Measurements from ENCODE around the gene GJC1.

GRCh38 chr17:44795421-44795820 lies 34.7 kb downstream of the GJC1 start:
- TF ChIP-seq POU6F1 (CRISPR knock-in tag; IDR thresholded peaks at IDR 0.05; ENCODE audit: borderline replicate concordance, low read depth) (no peak), PATZ1 (CRISPR knock-in tag; IDR thresholded peaks at IDR 0.05; ENCODE audit: borderline replicate concordance) (no peak), ARNTL (CRISPR knock-in tag; IDR thresholded peaks at IDR 0.05; ENCODE audit: borderline replicate concordance, low read depth) (no peak), ISL1 (CRISPR knock-in tag; IDR thresholded peaks at IDR 0.05) (no peak), RARB (CRISPR knock-in tag; IDR thresholded peaks at IDR 0.05) (no peak), PPARA (CRISPR knock-in tag; IDR thresholded peaks at IDR 0.05; ENCODE audit: borderline replicate concordance) (no peak), CSRNP3 (CRISPR knock-in tag; IDR thresholded peaks at IDR 0.05) (no peak), TOX (CRISPR knock-in tag; IDR thresholded peaks at IDR 0.05; ENCODE audit: borderline replicate concordance) (no peak), OSR1 (CRISPR knock-in tag; IDR thresholded peaks at IDR 0.05) (no peak), CSDC2 (CRISPR knock-in tag; IDR thresholded peaks at IDR 0.05) (no peak), GLIS3 (CRISPR knock-in tag; IDR thresholded peaks at IDR 0.05) (no peak), ZNF70 (CRISPR knock-in tag; IDR thresholded peaks at IDR 0.05) (no peak)

Data from SK-N-SH treated with all-trans-retinoic acid at 6 μM for 48 hours (cell line).